SK-N-MC (cell line): Measurements from ENCODE around the gene TGFBR3.

ENCODE experiments used
- EZH2 ChIP-seq: fragments of 200-600 bp; sonication (generic); IDR thresholded peaks from one replicate; pipeline ENCODE4 v1.6.1; 2017; ENCODE audit warnings: antibody characterized with exemption
- FOXP2 ChIP-seq: optimal IDR thresholded peaks from 2 replicates; pipeline ENCODE3; 2011; ENCODE audit warnings: mild to moderate bottlenecking, moderate library complexity; ENCODE audit not compliant: insufficient read depth; ENCODE audit errors: extremely low read length, control extremely low read depth
- POLR2AphosphoS5 ChIP-seq: IDR thresholded peaks from 2 replicates; pipeline ENCODE4 v1.6.1; 2012; ENCODE audit warnings: mild to moderate bottlenecking, low read depth, low read length, borderline replicate concordance

DNA sequence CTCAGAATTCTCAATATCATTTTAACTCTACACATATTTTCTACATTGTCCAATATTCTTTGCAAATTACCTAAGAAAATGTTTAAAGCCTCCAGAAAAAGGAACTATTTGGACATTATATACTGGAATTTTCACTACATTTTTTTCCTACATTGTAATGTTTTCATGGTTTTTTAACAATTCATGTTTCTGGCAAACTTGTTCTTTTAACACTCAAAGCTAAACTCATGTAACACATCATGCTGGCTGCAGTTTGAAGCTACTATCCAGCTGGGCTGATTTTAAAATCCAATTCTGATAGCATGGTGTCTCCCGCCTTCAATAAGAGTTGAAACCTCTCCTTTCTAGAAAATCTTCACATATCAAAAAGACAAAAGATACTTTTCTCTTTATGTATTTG, 52.0 kb downstream of the TGFBR3 start:
- TF ChIP-seq POLR2AphosphoS5 (no peak), EZH2 (no peak), FOXP2 (no peak)
